CD4-positive, alpha-beta T cell treated with Interleukin-2 at 100 ng/mL for 4 hours (primary cell): ENCODE measurements around the gene PRSS38.

Source experiments
- DNase-seq: peaks from one replicate; pipeline ENCODE4 v3.0.0-alpha.2; 2020; ENCODE audit warnings: low spot score

PRSS38 gene

DNA sequence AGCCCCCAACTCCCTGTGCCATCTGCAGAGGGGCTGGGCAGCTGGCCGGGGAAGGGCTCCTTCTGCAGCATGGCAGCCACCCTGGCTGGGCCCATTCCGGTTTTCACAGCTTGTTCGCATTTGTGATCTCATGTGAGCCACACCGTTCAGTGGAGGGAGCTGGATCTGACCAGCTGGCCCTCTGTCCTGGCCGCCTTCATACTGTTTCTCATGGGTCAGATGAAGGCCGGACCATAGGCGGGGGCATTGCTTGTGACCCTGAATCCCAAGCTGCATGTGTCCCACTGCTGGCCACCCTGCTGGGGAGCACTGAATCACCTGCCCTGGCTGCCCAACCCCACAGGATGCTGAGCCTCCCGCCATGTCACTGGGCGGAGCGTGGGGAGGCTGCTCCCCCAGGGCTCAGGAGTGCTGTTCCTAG, 36.4 kb upstream of the PRSS38 start:
- no peak for DNase-seq

DNA sequence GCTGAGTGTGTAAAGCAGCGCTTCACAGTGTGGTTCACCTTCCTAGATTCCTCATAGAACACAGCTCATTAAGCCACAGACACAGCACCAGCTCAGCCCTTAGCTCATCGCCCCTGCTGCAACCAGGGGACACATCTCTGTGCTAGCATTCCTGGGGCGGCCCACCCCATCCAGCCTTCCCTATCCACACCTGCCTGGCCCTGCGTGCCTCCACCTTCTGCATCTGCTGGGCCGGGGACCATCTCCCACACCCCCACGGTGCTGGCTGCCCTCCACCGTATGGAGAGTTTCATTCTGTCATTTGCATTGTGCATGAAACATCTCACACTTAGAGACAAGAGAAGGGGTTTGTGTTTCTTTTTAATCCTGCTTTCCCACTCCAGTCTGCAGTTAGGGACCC, 35.8 kb upstream of the PRSS38 start:
- no peak for DNase-seq

- DNase-seq: no peak
Observed at GRCh38 chr1:227780101-227781044, 35.1 kb upstream of the PRSS38 start.

GRCh38 chr1:227781314-227781930, 34.1 kb upstream of the PRSS38 start:
- DNase-seq: no peak

- DNase-seq: no peak
Observed at GRCh38 chr1:227782226-227782625, 33.2 kb upstream of the PRSS38 start.

- DNase-seq: no peak
Observed at GRCh38 chr1:227785094-227785804, 30.2 kb upstream of the PRSS38 start.

GRCh38 chr1:227785805-227786671, 29.4 kb upstream of the PRSS38 start:
- no peak for DNase-seq

DNA sequence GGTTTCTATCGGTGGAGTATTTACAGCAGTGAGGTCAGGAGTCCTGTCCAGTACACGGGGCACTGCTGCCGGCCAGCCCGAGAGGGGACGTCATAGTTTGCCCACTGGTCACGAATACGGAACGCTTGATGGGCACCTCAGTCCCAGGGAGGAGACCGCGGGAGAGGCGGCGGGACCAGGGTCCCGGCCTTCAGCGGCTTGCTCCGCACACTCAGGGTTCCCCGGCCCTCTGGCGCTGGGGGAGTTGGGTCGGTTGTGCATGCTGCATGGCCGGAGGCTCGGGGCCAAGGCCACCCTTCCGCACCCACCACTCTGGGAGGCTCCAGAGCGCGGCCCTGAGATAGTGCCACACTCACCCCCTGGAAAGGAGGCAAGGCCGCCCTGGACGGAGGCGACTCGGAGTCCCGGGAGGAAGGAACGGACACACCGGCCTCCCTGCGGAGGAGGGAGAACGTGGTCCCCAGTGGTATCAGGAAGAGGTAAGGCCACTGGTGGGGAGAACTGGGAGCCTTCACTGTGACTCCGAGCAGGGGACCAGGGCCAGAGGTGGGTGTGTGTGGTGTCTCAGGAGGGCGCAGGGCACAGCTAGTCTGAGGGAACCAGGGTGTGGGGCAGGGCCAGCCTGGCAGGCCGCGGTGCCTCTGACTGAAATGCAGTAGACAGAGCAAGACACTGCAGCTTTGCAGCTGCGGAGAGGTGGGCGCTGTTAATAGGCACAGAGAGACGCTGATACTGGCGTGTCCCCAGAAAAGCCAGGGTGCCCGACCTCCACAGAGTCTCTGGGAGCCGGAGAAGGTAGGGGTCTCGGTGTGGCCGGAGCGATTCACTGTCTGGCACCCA, 28.6 kb upstream of the PRSS38 start:
- DNase-seq: no peak

- DNase-seq: peak; percentile 96
Observed at GRCh38 chr1:227787513-227788270, 27.8 kb upstream of the PRSS38 start.

DNA sequence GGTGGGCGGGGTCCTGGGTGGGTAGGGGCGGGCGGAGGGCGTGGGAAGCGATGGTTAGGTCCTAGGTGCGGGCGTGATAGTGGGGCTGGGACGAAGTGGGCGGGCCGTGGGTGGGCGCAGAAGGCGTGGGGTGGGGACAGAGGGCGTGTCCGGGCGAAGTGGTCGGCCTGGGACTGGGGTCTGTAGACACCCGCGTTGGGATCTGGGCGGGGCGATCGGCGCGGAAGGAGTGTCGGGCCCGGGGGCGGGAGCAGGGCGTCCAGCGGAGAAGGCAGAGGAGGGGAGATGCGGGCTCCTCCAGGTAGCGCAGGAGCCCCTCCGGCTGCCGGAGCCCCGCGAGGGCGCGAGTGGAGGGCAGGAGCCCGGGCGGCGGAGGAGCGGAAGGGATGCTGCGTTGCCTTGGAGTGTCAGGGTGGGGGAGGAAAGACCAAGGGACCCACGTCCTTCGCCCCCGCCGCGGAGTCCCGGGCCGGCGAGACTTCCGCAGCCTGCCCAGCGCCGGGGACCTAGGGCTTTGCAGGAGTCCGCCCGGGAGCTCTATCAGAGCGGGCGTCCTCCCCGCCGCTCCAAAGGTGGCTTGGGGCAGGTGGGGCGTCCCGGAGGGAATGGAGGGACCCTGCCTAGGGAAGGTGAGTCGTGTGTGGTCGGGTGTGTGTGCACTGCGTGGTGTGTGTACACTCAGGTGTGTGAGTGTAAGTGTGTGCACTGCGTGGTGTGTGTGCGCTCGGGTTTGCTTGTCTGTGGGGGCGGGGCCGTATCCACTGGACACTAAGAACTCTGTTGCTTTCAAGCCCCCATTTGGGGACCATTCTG, 27.0 kb upstream of the PRSS38 start:
- no peak for DNase-seq

GRCh38 chr1:227789084-227790033, 26.1 kb upstream of the PRSS38 start:
- DNase-seq: no peak

- no peak for DNase-seq
Observed at GRCh38 chr1:227790034-227790400, 25.5 kb upstream of the PRSS38 start.

DNA sequence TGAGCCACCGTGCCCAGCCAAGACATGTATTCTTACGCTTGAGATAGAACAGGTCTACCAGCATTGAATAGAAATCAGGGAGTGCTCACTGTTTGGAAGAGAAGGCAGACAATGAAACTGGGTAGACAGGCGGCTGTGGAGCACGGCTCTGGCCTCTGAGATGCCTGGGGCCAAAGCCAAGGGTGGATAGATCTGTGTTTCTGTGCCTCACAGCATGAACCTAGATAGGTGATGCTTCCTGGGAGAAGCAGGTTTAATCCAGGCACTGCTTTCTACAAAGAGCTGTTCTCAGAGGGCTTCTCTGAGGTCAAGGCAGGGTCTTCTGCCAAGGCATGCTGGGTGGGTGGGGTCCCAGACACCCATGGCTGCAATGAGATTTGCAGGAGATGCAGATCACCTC, 24.6 kb upstream of the PRSS38 start:
- DNase-seq: no peak

GRCh38 chr1:227791425-227792143, 23.9 kb upstream of the PRSS38 start:
- no peak for DNase-seq

- DNase-seq: no peak
Observed at GRCh38 chr1:227792216-227793078, 23.0 kb upstream of the PRSS38 start.
